GM18520 (cell line): Measurements from ENCODE around the gene MDGA2.
"Not testable (repeated sequence)": the region's sequence is repeated elsewhere in the genome, so short reads cannot be mapped to it uniquely, and the experiment has no call there.

Experiments used
- ATAC-seq: cut with Tn5 transposase; IDR thresholded peaks from one replicate; pipeline ENCODE4 v1.9.1; 2021; ENCODE audit not compliant: unreplicated experiment

Gene MDGA2

GRCh38 chr14:47624126-47624525 lies 51.3 kb downstream of the MDGA2 start:
- not testable (repeated sequence) for ATAC-seq

DNA sequence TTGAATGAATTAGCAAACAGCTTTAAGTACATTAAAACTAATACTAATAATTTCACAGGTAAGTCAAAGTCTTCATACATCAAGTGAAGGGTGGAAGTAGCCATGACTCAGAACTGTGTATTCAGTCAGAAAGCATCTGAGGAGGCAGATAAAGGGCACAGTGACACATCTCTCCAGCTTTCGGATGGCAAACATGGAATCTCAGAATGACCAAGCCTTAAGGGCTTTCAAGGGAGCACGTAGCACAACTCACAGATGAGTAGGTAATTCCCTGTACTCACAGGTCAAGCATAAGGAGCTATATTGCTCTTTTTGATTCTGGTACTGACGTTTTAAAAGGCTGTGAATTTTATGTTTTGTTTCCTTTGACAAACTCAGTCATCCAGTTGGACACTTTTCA lies 56.0 kb downstream of the MDGA2 start:
- no peak for ATAC-seq

- no peak for ATAC-seq
Measured at GRCh38 chr14:47606566-47606965, 68.8 kb downstream of the MDGA2 start.

GRCh38 chr14:47596860-47597259 lies 78.5 kb downstream of the MDGA2 start:
- no peak for ATAC-seq

DNA sequence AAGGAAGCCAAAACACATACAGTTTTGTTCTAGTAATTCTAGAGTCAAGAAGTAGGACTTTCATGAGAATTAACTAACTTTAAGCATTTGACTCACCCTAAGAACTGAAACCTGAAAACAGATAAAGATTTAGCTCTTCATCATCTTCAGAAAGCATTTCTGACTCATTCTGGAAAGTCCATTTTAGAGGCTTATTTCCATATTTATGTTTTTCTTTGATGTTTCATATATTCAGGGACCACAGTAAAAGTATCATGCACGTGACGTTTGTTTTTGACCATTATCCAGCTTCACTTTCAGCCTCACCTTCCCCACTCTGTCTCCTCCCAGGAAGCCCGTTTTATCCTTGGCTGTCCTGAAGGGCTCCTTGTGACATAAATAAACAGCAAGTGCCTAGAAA lies 79.2 kb downstream of the MDGA2 start:
- peak; percentile 56 for ATAC-seq

DNA sequence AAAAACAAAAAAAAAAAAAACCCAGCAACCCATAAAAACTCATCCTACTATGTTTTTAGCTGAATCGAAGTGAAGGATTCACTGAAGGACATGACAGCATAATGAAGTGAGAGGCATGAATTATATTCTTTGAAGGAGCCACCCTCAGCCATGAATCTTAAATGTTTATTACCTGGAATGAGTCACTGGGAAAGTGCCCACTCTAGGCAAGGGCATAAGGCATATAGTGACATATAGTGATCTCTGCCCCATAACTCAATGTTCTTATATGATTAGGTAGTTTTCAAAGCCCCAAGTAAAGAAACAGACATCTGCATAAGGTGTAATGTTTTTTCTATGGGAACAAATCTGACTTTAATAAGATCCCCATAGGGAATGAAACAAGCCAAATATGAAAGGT lies 79.9 kb downstream of the MDGA2 start:
- ATAC-seq = no peak

DNA sequence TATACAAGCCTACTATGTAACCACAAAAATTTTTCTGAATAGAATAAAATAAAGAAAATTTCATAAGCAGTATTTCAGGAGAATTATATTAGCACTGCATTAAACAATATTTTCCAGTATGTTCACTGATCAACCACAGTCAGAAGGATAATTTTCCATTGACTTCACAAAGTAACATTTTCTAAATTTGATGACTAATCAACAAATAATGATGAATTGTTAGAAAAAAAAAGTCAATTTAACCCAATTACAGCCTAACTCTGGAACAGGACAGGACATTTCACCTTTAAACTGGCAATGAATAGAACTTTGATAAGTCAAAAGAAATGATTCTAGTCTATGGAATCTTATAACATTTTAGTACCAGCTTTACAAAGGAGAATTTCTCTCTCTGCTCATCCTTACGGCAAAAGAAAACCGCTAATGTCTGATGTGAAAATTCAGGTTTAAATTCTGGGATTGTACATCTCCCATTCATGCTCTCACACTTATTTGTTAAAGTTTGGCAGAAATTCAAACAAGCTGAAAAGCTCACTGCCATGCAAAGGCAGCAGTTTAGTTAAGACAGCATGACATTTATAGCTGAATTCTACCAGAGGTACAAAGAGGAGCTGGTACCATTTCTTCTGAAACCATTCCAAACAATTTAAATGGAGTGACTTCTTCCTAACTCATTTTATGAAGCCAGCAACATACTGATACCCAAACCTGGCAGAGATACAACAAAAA lies 84.5 kb downstream of the MDGA2 start:
- ATAC-seq = no peak

GRCh38 chr14:47585447-47585846 lies 90.0 kb downstream of the MDGA2 start:
- ATAC-seq = no peak

DNA sequence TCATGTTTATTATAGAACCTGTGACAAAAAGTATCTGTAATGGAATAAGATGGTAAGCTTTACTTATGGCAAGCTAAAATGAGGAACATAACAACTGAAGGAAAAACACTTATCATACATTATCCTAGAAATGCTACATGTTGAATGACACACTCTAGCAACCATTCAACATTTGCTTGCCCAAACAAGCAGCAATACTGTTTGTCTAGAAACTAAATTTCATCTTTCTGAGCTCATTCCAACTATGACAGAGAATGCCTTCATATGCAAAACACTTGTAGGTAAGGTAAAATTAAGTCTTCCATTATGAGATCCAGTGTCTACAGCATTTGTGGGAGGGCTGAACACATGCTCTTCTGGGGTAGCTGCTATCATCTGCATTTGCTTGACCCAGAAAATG lies 108.1 kb downstream of the MDGA2 start:
- ATAC-seq = no peak

GRCh38 chr14:47557894-47558293 lies 117.5 kb downstream of the MDGA2 start:
- ATAC-seq = no peak

DNA sequence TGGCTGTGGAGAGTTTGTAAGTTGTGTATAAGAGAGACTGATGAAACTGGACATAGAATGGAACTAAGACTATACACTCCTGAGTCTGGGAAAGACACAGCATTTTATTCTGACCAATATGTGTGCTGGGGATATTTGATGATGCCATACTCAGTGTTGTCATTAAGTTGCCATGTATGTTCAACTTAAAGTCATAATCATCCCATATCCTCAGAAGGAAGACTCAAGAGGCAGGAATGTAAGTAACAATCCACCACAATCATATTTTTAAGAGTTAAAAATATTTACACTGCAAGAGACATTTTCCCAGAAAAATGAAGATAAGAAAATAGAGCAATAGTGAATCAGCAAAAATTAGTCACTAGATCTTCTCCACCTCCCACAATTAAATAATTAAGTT lies 120.1 kb downstream of the MDGA2 start:
- no peak for ATAC-seq

- no peak for ATAC-seq
Measured at GRCh38 chr14:47549886-47550285, 125.5 kb downstream of the MDGA2 start.

GRCh38 chr14:47543459-47543858 lies 131.9 kb downstream of the MDGA2 start:
- no peak for ATAC-seq

- no peak for ATAC-seq
Measured at GRCh38 chr14:47541662-47542061, 133.7 kb downstream of the MDGA2 start.

- ATAC-seq = no peak
Measured at GRCh38 chr14:47539031-47539461, 136.4 kb downstream of the MDGA2 start.

DNA sequence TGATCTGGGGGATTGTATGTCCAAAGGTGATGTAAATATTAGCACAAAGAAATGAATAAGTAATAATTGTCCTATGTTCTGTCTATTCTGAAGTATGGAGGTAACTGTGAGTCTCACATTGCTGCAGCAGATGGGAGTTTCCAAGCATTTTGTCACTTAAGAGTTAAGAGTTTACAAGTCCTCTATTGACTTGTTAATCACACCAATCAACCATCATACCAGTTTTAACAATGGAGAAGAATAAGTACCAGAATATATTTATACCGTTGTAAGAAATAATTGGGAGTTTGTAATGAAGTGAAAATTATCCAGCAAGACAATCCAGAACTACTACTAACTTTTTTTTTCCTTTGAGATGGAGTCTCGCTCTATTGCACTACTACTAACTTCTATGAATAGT lies 139.1 kb downstream of the MDGA2 start:
- no peak for ATAC-seq

GRCh38 chr14:47526591-47527244 lies 148.7 kb downstream of the MDGA2 start:
- no peak for ATAC-seq

- ATAC-seq = no peak
Measured at GRCh38 chr14:47524524-47524923, 150.9 kb downstream of the MDGA2 start.

GRCh38 chr14:47520382-47520781 lies 155.0 kb downstream of the MDGA2 start:
- no peak for ATAC-seq

DNA sequence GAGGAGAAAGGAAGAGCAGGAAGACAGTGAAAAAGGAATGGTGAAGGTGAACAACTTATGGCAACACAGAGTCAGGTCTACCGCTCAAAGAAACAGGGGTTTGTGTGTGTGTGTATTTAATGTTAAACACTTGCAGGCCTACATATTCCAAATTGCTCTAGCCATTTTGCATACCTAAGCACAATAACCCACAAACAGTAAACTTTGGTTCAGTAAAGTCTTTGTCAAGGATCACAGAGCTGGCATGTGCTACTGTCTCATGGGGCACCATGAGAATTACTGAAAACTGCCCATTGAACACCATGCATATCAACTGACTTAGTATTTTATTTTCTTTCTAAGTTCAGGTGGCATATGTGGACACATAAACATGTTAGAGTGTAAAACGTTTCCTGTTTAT lies 163.6 kb downstream of the MDGA2 start:
- ATAC-seq = no peak

- no peak for ATAC-seq
Measured at GRCh38 chr14:47509957-47510356, 165.4 kb downstream of the MDGA2 start.

GRCh38 chr14:47507861-47508260 lies 167.5 kb downstream of the MDGA2 start:
- ATAC-seq = no peak

DNA sequence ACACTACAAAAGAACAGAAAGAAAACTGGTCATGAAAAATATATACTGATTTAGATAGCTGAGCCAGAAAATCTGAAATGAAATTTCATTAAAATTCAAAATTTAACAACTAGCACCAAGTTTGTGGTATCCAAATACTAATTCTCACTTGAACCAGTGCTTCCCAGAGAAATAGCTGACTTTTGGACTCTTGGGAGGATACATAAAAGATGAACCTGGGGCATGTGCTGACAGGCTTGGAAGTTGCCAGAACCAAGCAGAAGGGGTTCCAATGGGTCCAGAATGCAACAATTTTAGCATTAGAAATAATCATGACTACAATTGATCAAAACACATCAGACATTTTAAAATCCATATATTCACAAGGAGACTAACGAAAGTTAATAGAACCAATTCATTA lies 175.0 kb downstream of the MDGA2 start:
- ATAC-seq = no peak
